ENCODE results near the gene OGDHL. TPM values are rescaled to one million over a fixed set of nuclear protein-coding genes. Genes with fewer than 3 reads are reported as not detected.

The OGDHL gene
- total and polyA plus RNA-seq, 9 of the 15 experiments (the other 6 are each of a cell fraction or from before 2014, with no cell fraction given): 0.01 to 1.8 (median 0.91) TPM

DNA sequence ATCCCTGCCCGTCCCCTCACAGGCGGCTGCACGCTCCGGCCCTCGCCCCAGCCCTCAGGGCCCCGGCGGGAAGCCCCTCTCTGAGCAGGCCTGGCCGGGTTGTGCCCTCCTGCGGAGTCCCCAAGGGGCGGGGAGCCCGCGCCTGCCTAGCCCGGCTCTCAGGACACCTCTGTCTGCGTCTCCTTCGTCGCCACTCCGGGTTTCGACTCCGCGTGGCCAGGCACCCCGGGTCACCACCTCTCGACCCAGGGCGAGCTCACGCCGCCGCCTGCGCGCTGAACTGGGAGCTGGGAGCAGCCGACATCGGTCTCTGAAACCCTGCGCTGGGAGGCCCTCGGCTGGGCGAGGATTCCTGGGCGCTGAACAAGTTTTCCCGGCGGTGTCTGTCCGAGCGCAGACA lies 6.2 kb upstream of the OGDHL start:
- ATAC-seq (no peak), FAIRE-seq (no peak), DNase-seq (ENCODE audit: extremely low read depth in 1 of 4, low spot score in 3 of 4) (no peak)
- POLR2A ChIA-PET: interaction anchor here (0.7 to 0.8 kb wide), 2 partner anchors 95 to 149 kb away, joined by 4 read pairs; no protein-coding TSS in a partner anchor
- Histone ChIP-seq H2AFZ (ENCODE audit: low read depth, low read length) (no peak overlapping the region), H3K36me3 (ENCODE audit: control insufficient read depth, insufficient read depth, low read length) (no peaks in the 10 kb centered on the region), H3K9me3 (replicated peaks; ENCODE audit: control insufficient read depth, insufficient read depth, low read depth, low read length) (no peaks in the 10 kb centered on the region), H3K4me3 (no peak overlapping the region), H3K9me1 (ENCODE audit: control insufficient read depth, insufficient read depth, low read length) (no peaks in the 10 kb centered on the region), H3K4me1 (replicated peaks in 1 of 2; ENCODE audit: control insufficient read depth in 2 of 2, insufficient read depth in 2 of 2, low read length in 2 of 2) (no peaks in the 10 kb centered on the region), H4K20me1 (replicated peaks; ENCODE audit: control insufficient read depth, insufficient read depth, low read length) (0 out of 2 replicates have a peak, but pooled peaks cover 3% of the 10 kb centered on the region), H3K9ac (ENCODE audit: insufficient read depth in 1 of 2, low read depth in 2 of 2, low read length in 2 of 2) (no peak overlapping the region), H3K27me3 (ENCODE audit: control insufficient read depth in 2 of 2, insufficient read depth in 2 of 2, low read length in 2 of 2) (peaks cover 24 to 32% of the 10 kb centered on the region in 2 experiments), H3K79me2 (ENCODE audit: control insufficient read depth, insufficient read depth, low read length) (no peaks in the 10 kb centered on the region), H3K27ac (ENCODE audit: extremely low read depth, low read depth, low read length) (no peak overlapping the region), H3K4me2 (ENCODE audit: insufficient read depth, low read length) (no peak overlapping the region)
- BruUV-seq (replicated peaks): no TSS peak
- WGBS (ENCODE audit: insufficient coverage, low coverage, missing lambda C conversion rate): 3% methylated on average over 38 of the region's 38 CpGs
- TF ChIP-seq HMG20B (CRISPR knock-in tag; IDR thresholded peaks at IDR 0.05): no peak
- TF ChIP-seq ATF1 (CRISPR knock-in tag; IDR thresholded peaks at IDR 0.05): no peak
- TF ChIP-seq ATF1 (tag; IDR thresholded peaks at IDR 0.05): no peak
- no peak for TF ChIP-seq ZNF717 (CRISPR knock-in tag; IDR thresholded peaks at IDR 0.05)
- no peak for TF ChIP-seq CEBPZ (IDR thresholded peaks at IDR 0.05; ENCODE audit: borderline replicate concordance, low read depth, low read length)
- TF ChIP-seq MNT (conservative IDR thresholded peaks at IDR 0.05): no peak
- no peak for TF ChIP-seq RFX1 (IDR thresholded peaks at IDR 0.05)
- no peak for TF ChIP-seq ZNF76 (CRISPR knock-in tag; IDR thresholded peaks at IDR 0.05; ENCODE audit: borderline replicate concordance)
- no peak for TF ChIP-seq FOXP1 (CRISPR knock-in tag; IDR thresholded peaks at IDR 0.05)
- no peak for TF ChIP-seq ERF (CRISPR knock-in tag; IDR thresholded peaks at IDR 0.05)
- no peak for TF ChIP-seq GTF2A2 (tag; IDR thresholded peaks at IDR 0.05)
- no peak for TF ChIP-seq BRF1 (IDR thresholded peaks at IDR 0.05; ENCODE audit: borderline replicate concordance, extremely low read depth, insufficient read length)
- in situ Hi-C loops (cut with MboI): no loop called here
- CTCF ChIA-PET (ENCODE audit: low intra/inter-chr PET ratio): no interaction called here
- intact Hi-C loops (cut with micrococcal nuclease): no loop called here

Measured in K562 (cell line).